K562 (cell line): Measurements from ENCODE around the gene NAP1L4. TPM values are rescaled to one million over a fixed set of nuclear protein-coding genes. Genes with fewer than 3 reads are reported as not detected.
A peak's percentile ranks its signal among the peaks of the same experiment; 100 is the strongest.

Experiments used
- CBX8 ChIP-seq: fragments of 200-600 bp; sonication (generic); IDR thresholded peaks from 2 replicates; pipeline ENCODE4 v1.6.1; 2012; ENCODE audit warnings: borderline replicate concordance, mixed run types, low read depth, mild to moderate bottlenecking, moderate library complexity, mixed read lengths, low read length, control low read depth, inconsistent platforms; ENCODE audit not compliant: poor library complexity, severe bottlenecking; ENCODE audit errors: extremely low read depth
- CHD4 ChIP-seq: fragments of 200-600 bp; sonication (generic); IDR thresholded peaks from 3 replicates; pipeline ENCODE4 v1.6.1; 2012; ENCODE audit warnings: low read depth, mild to moderate bottlenecking, mixed read lengths, low read length, inconsistent platforms; ENCODE audit not compliant: insufficient read depth, insufficient replicate concordance, poor library complexity, severe bottlenecking
- E2F3 ChIP-seq: fragments of 250-450 bp; sonication (Bioruptor Pico); IDR thresholded peaks from 2 replicates; pipeline ENCODE4 v1.4.0; 2020; ENCODE audit warnings: mild to moderate bottlenecking
- EHMT2 ChIP-seq: fragments of 450-650 bp; IDR thresholded peaks from 2 replicates; pipeline ENCODE4 v1.6.1; 2018; ENCODE audit warnings: antibody characterized with exemption
- ERF ChIP-seq: fragments of 450-650 bp; formaldehyde crosslinking; IDR thresholded peaks from 2 replicates; pipeline ENCODE4 v1.4.0; 2020; ENCODE audit warnings: mild to moderate bottlenecking, mixed read lengths
- GABPA ChIP-seq: fragments of 200-800 bp; sonication (Bioruptor generic); conservative IDR thresholded peaks from 2 replicates; pipeline ENCODE4 v1.6.1; 2016; ENCODE audit warnings: low read depth, missing genetic modification characterization, missing compliant biosample characterization
- HBP1 ChIP-seq: fragments of 450-650 bp; formaldehyde crosslinking; IDR thresholded peaks from 2 replicates; pipeline ENCODE4 v1.4.0; 2022; ENCODE audit warnings: missing genetic modification characterization
- LCOR ChIP-seq: sonication (generic); formaldehyde crosslinking; IDR thresholded peaks from 2 replicates; pipeline ENCODE4 v1.8.0; 2022; ENCODE audit warnings: mild to moderate bottlenecking, missing genetic modification reagents
- MED1 ChIP-seq: sonication (generic); formaldehyde crosslinking; IDR thresholded peaks from 2 replicates; pipeline ENCODE4 v1.8.1; 2023; ENCODE audit warnings: missing genetic modification reagents, borderline replicate concordance
- MTA1 ChIP-seq: fragments of 450-650 bp; IDR thresholded peaks from 2 replicates; pipeline ENCODE4 v1.6.1; 2017; ENCODE audit warnings: borderline replicate concordance
- MTA2 ChIP-seq: fragments of 450-650 bp; IDR thresholded peaks from 2 replicates; pipeline ENCODE4 v1.6.1; 2016; ENCODE audit warnings: low read depth
- NCOA2 ChIP-seq, 2 experiments: fragments of 450-650 bp; IDR thresholded peaks; 2 replicates each; pipeline ENCODE4 v1.6.1; 2018; ENCODE audit warnings: mild to moderate bottlenecking in 2 of 2, moderate library complexity in 1 of 2; ENCODE audit not compliant: partially characterized antibody in 2 of 2
- POU5F1 ChIP-seq: fragments of 150-350 bp; IDR thresholded peaks from 2 replicates; pipeline ENCODE4 v1.6.1; 2014; ENCODE audit warnings: borderline replicate concordance, low read length, low read depth, mild to moderate bottlenecking; ENCODE audit not compliant: partially characterized antibody
- PTRF ChIP-seq: fragments of 450-650 bp; IDR thresholded peaks from 2 replicates; pipeline ENCODE4 v1.6.1; 2016; ENCODE audit warnings: mild to moderate bottlenecking, missing genetic modification characterization, missing compliant biosample characterization
- PTTG1 ChIP-seq: fragments of 450-650 bp; IDR thresholded peaks from 2 replicates; pipeline ENCODE4 v1.6.1; 2016; ENCODE audit warnings: low read depth, mild to moderate bottlenecking, missing genetic modification characterization, missing compliant biosample characterization
- SP2 ChIP-seq: IDR thresholded peaks from 2 replicates; pipeline ENCODE4 v1.6.1; 2011; ENCODE audit warnings: mild to moderate bottlenecking, low read depth, low read length, moderate library complexity; ENCODE audit not compliant: poor library complexity, severe bottlenecking; ENCODE audit errors: extremely low read depth
- ZNF589 ChIP-seq: fragments of 200-800 bp; sonication (Bioruptor generic); IDR thresholded peaks from 2 replicates; pipeline ENCODE4 v1.6.1; 2016; ENCODE audit warnings: low read depth, missing genetic modification characterization, missing compliant biosample characterization
- polyA plus RNA-seq, 8 experiments: library from polyadenylated mRNA; depleted of rRNA in 4 of 8; stranded (reverse) in 5 of 8; unstranded in 3 of 8; fragments of >200 nt; fragmentation: Nextera tagmentation in 2 of 8; fragmentation: Illumina TruSeq in 1 of 8; extraction: Ambion mirVana in 2 of 8; extraction: Trizol in 1 of 8; gene quantifications; 2 replicates each; pipeline versions ENCODE4 v1.2.1 to v1.2.3, GENCODE V29; 2011 to 2014; ENCODE audit warnings: inconsistent platforms in 1 of 8, missing spikeins in 1 of 8
- total RNA-seq, 7 experiments: library from RNA; depleted of rRNA in 6 of 7; stranded (reverse); fragments of >200 nt in 6 of 7; fragmentation: Illumina TruSeq in 2 of 7; extraction: Trizol in 2 of 7; gene quantifications; 2 replicates each; pipeline versions ENCODE4 v1.2.1 to v1.2.3, GENCODE V29; 2011 to 2021; ENCODE audit warnings: low replicate concordance in 1 of 7
- TF ChIP-seq, protein P1 (sequence below): fragments of 450-650 bp; formaldehyde crosslinking; IDR thresholded peaks from 2 replicates; pipeline ENCODE4 v1.4.0; 2022; ENCODE audit warnings: mild to moderate bottlenecking, moderate library complexity
- TF ChIP-seq, protein P2 (sequence below): IDR thresholded peaks from 2 replicates; pipeline ENCODE4 v1.6.1; 2012; ENCODE audit warnings: low read depth, low read length, improper control_type of control experiment, borderline replicate concordance
- TF ChIP-seq, protein P3 (sequence below): conservative IDR thresholded peaks from 2 replicates; pipeline ENCODE4 v1.6.1; 2011; ENCODE audit warnings: low read depth, mild to moderate bottlenecking, low read length; ENCODE audit not compliant: control insufficient read depth

NAP1L4 gene
- total and polyA plus RNA-seq, 9 of the 15 experiments (the other 6 are each of a cell fraction or from before 2014, with no cell fraction given): 34.1 to 237 (median 179) TPM

DNA sequence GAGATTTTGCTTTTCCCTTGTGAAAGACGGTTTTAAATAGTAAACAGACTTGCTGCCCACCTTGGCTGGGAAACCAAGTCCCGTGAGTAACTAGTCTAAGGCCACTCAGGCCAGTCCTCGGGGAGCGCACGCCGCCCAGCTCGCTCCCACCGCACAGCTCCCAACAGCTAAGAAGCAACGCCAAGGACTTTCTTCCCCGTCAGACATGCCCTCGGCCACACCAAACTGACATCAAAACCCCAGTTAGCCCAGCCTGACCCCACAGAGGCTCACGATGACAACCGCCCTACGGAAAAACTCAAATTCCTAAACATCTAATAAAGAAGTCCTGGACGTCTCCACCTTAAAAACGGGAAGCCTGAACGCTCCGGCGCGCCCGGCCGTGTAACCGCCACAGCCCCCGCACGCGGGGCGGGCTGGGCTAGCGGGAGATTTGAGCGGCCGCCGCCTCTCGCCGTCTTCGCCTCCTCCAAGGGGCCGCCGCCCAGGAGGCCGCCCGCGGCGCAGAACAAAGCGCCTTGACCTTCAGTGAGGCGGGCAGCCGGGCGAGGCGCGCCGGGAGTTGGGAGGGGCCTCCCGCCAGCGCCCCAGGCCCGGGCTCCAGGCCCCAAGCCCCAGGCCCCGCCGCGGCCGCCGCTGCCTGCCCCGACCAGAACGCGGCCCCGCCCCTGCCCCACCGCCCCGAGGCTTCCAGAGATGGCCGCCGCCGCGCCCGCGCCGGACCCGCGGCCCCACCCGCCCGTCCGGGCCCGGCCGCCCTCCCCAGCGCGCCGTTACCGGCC is 486 bp downstream of the NAP1L4 start (continued):
- no peak for TF ChIP-seq POU5F1
- TF ChIP-seq E2F3 (CRISPR knock-in tag): 0 out of 2 replicates have a peak, but pooled peaks have one; percentile 13
- no peak for TF ChIP-seq CBX8
- TF ChIP-seq HBP1 (CRISPR knock-in tag): no peak
- TF ChIP-seq SP2: no peak
- TF ChIP-seq, protein P1, sequence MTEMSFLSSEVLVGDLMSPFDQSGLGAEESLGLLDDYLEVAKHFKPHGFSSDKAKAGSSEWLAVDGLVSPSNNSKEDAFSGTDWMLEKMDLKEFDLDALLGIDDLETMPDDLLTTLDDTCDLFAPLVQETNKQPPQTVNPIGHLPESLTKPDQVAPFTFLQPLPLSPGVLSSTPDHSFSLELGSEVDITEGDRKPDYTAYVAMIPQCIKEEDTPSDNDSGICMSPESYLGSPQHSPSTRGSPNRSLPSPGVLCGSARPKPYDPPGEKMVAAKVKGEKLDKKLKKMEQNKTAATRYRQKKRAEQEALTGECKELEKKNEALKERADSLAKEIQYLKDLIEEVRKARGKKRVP: no peak
- TF ChIP-seq PTRF (tag): no peak
- TF ChIP-seq EHMT2: no peak
- TF ChIP-seq PTTG1 (tag): no peak
- no peak for TF ChIP-seq GABPA (tag)
- TF ChIP-seq NCOA2 (IDR thresholded peaks at IDR 0.05; ENCODE audit: partially characterized antibody in 2 of 2): no peak
- no peak for TF ChIP-seq ZNF589 (CRISPR knock-in tag)
- TF ChIP-seq MTA1: no peak
- 0 out of 2 replicates have a peak, but pooled peaks have one; percentile 45 for TF ChIP-seq LCOR (CRISPR knock-in tag)
- no peak for TF ChIP-seq ERF (CRISPR knock-in tag)
- TF ChIP-seq, protein P2, sequence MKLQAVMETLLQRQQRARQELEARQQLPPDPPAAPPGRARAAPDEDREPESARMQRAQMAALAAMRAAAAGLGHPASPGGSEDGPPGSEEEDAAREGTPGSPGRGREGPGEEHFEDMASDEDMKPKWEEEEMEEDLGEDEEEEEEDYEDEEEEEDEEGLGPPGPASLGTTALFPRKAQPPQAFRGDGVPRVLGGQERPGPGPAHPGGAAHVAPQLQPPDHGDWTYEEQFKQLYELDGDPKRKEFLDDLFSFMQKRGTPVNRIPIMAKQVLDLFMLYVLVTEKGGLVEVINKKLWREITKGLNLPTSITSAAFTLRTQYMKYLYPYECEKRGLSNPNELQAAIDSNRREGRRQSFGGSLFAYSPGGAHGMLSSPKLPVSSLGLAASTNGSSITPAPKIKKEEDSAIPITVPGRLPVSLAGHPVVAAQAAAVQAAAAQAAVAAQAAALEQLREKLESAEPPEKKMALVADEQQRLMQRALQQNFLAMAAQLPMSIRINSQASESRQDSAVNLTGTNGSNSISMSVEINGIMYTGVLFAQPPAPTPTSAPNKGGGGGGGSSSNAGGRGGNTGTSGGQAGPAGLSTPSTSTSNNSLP: no peak
- TF ChIP-seq CHD4: no peak
- TF ChIP-seq MED1 (CRISPR knock-in tag): no peak
- TF ChIP-seq, protein P3, sequence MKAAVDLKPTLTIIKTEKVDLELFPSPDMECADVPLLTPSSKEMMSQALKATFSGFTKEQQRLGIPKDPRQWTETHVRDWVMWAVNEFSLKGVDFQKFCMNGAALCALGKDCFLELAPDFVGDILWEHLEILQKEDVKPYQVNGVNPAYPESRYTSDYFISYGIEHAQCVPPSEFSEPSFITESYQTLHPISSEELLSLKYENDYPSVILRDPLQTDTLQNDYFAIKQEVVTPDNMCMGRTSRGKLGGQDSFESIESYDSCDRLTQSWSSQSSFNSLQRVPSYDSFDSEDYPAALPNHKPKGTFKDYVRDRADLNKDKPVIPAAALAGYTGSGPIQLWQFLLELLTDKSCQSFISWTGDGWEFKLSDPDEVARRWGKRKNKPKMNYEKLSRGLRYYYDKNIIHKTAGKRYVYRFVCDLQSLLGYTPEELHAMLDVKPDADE: peak; percentile 52; the same call in 1 of the 2 replicates
- no peak for TF ChIP-seq MTA2
